ENCODE measurements around the gene ZNF429. TPM values are rescaled to one million over a fixed set of nuclear protein-coding genes. Genes with fewer than 3 reads are reported as not detected.

Gene ZNF429
- 2.9 and 5.9 TPM in 2 replicates for total RNA-seq (2014; rRNA removed; shearing (Covaris generic))

DNA sequence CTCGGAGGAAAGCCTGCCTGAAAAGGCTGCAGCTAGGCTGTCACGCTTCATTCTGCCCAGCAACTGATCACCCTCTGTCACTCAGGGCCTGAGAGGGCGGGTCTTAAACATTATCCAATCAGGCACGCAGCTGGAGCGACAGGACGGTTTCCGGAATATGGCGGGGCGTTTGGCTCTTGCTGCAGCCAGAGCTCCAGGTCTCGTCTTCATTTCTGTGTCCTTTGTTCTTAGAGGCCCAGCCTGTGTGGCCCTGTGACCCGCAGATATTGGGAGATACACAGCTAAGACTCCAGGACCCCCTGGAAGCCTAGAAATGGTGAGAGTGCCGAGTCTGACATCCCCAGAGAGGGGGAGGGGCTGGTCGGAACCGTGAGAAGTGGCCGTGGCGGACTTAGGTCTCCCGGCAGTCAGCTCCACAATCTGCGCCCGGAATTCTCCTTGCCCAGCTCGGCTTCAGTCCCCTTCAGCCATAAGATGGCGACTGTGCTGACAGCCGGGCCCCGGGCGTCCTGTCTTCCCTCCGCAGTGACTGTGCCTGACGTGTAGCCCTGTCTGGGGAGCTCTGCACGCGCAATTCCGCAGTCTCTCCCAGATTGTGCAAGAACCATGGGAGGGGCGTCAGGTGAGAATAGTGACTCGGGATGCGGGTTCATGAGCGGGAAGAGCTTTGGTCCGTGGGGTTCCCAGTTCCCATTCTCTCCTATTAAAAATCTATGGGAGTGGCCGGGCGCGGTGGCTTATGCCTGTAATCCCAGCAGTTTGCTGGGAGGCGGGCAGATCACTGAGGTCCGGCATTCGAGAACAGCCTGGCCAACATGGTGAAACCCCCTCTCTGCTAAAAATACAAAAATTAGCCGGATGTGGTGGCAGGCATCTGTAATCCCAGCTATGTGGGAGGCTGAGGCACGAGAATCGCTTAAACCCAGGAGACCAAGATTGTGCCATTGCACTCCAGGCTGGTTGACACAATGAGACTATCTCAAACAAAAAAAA lies at the start of gene ZNF429:
Gene ZNF429, plus strand, starts transcription at position 144 of the 993 bp plus-strand sequence. Its CDS starts 170 bp downstream, at position 314.

Other genes with a start within 250 kb of the ZNF429 start
- 7.9 and 8.2 TPM in 2 replicates for gene ZNF708, start 176.2 kb upstream of the ZNF429 start, total RNA-seq (2014; rRNA removed; shearing (Covaris generic))
- 21.9 and 29.4 TPM in 2 replicates for gene ZNF738, start 146.6 kb upstream of the ZNF429 start, total RNA-seq (2014; rRNA removed; shearing (Covaris generic))
- 16.5 and 22.3 TPM in 2 replicates for gene ZNF493, start 108.5 kb upstream of the ZNF429 start, total RNA-seq (2014; rRNA removed; shearing (Covaris generic))